Measurements from ENCODE around the gene OGFOD3. TPM values are rescaled to one million over a fixed set of nuclear protein-coding genes. Genes with fewer than 3 reads are reported as not detected.
"Not testable (repeated sequence)": the region's sequence is repeated elsewhere in the genome, so short reads cannot be mapped to it uniquely, and the experiment has no call there.

OGFOD3 gene
- total RNA-seq, 4 donors from 2014 or later = 15.0 to 44.4 (median 24.8) TPM

GRCh38 chr17:82384051-82384729 lies 34.2 kb downstream of the OGFOD3 start:
- H3K27ac ChIP-seq = no peak overlapping the region
- no peak for DNase-seq
- H3K27me3 ChIP-seq = no peaks in the 10 kb centered on the region

GRCh38 chr17:82383411-82383810 lies 35.0 kb downstream of the OGFOD3 start:
- H3K36me3 ChIP-seq = no peaks in the 10 kb centered on the region
- no peak for TF ChIP-seq CTCF (IDR thresholded peaks at IDR 0.05)
- no peak overlapping the region for H3K4me3 ChIP-seq
- intact Hi-C loops (cut with DNase I; ENCODE audit: low total_unique reads) = no loop called here
- no peaks in the 10 kb centered on the region for H3K9me3 ChIP-seq
- peaks cover 0 to 5% of the 10 kb centered on the region in 2 donors for H3K4me1 ChIP-seq
- H3K27me3 ChIP-seq = peaks cover 0 to 6% of the 10 kb centered on the region in 2 donors
- no peak for DNase-seq
- no peak overlapping the region for H3K27ac ChIP-seq

More at GRCh38 chr17:82384051-82384729, 34.2 kb downstream of the OGFOD3 start:
- H3K36me3 ChIP-seq = no peaks in the 10 kb centered on the region
- H3K4me1 ChIP-seq = peaks cover 0 to 5% of the 10 kb centered on the region in 2 donors
- TF ChIP-seq POLR2A (IDR thresholded peaks at IDR 0.05) (no peak), CTCF (IDR thresholded peaks at IDR 0.05) (no peak)
- no peaks in the 10 kb centered on the region for H3K9me3 ChIP-seq
- intact Hi-C loops (cut with DNase I; ENCODE audit: low total_unique reads) = no loop called here
- H3K4me3 ChIP-seq = no peak overlapping the region

GRCh38 chr17:82382933-82383255 lies 35.5 kb downstream of the OGFOD3 start:
- H3K9me3 ChIP-seq = no peaks in the 10 kb centered on the region
- DNase-seq = no peak
- H3K27ac ChIP-seq = no peak overlapping the region
- no peak for TF ChIP-seq CTCF (IDR thresholded peaks at IDR 0.05)
- no peak for TF ChIP-seq POLR2A (IDR thresholded peaks at IDR 0.05)
- intact Hi-C loops (cut with DNase I; ENCODE audit: low total_unique reads) = no loop called here
- H3K4me3 ChIP-seq = no peak overlapping the region
- H3K4me1 ChIP-seq = peaks cover 0 to 5% of the 10 kb centered on the region in 2 donors
- H3K36me3 ChIP-seq = no peaks in the 10 kb centered on the region
- peaks cover 0 to 8% of the 10 kb centered on the region in 2 donors for H3K27me3 ChIP-seq

GRCh38 chr17:82382220-82382932 lies 36.0 kb downstream of the OGFOD3 start:
- intact Hi-C loops (cut with DNase I; ENCODE audit: low total_unique reads); H3K27ac ChIP-seq; H3K4me1 ChIP-seq; H3K27me3 ChIP-seq; H3K36me3 ChIP-seq; H3K4me3 ChIP-seq; H3K9me3 ChIP-seq; DNase-seq: not testable (repeated sequence)

GRCh38 chr17:82381703-82382009 lies 36.7 kb downstream of the OGFOD3 start:
- H3K4me3 ChIP-seq; H3K27me3 ChIP-seq; H3K4me1 ChIP-seq; DNase-seq; H3K36me3 ChIP-seq; intact Hi-C loops (cut with DNase I; ENCODE audit: low total_unique reads); H3K9me3 ChIP-seq; H3K27ac ChIP-seq: not testable (repeated sequence)

GRCh38 chr17:82380860-82381702 lies 37.3 kb downstream of the OGFOD3 start:
- Histone ChIP-seq H3K27me3 (peaks cover 0 to 8% of the 10 kb centered on the region in 2 donors), H3K27ac (no peak overlapping the region), H3K36me3 (no peaks in the 10 kb centered on the region), H3K4me3 (no peak overlapping the region), H3K9me3 (no peaks in the 10 kb centered on the region), H3K4me1 (peaks cover 0 to 5% of the 10 kb centered on the region in 2 donors)
- intact Hi-C loops (cut with DNase I; ENCODE audit: low total_unique reads) = no loop called here
- no peak for DNase-seq
- TF ChIP-seq CTCF (IDR thresholded peaks at IDR 0.05) (no peak), POLR2A (IDR thresholded peaks at IDR 0.05) (no peak)
